Rectal smooth muscle tissue (tissue), 1 donor: ENCODE results near the gene LSM7.
"Not testable (repeated sequence)": the region's sequence is repeated elsewhere in the genome, so short reads cannot be mapped to it uniquely, and the experiment has no call there.

Experiments used
- H3K27ac ChIP-seq: one replicate; pipeline ENCODE4 v1.7.0; 2013; ENCODE audit warnings: low read depth, low read length, inconsistent platforms
- H3K27me3 ChIP-seq: one replicate; pipeline ENCODE4 v1.7.0; 2013; ENCODE audit warnings: low read length; ENCODE audit not compliant: control insufficient read depth, insufficient read depth
- H3K36me3 ChIP-seq: one replicate; pipeline ENCODE4 v1.7.0; 2013; ENCODE audit warnings: low read length; ENCODE audit not compliant: control insufficient read depth, insufficient read depth
- H3K4me1 ChIP-seq: one replicate; pipeline ENCODE4 v1.7.0; 2013; ENCODE audit warnings: low read length; ENCODE audit not compliant: control insufficient read depth, insufficient read depth
- H3K4me3 ChIP-seq: one replicate; pipeline ENCODE4 v1.7.0; 2013; ENCODE audit warnings: low read length
- H3K9ac ChIP-seq: one replicate; pipeline ENCODE4 v1.7.0; 2013; ENCODE audit warnings: low read length

The LSM7 gene

DNA sequence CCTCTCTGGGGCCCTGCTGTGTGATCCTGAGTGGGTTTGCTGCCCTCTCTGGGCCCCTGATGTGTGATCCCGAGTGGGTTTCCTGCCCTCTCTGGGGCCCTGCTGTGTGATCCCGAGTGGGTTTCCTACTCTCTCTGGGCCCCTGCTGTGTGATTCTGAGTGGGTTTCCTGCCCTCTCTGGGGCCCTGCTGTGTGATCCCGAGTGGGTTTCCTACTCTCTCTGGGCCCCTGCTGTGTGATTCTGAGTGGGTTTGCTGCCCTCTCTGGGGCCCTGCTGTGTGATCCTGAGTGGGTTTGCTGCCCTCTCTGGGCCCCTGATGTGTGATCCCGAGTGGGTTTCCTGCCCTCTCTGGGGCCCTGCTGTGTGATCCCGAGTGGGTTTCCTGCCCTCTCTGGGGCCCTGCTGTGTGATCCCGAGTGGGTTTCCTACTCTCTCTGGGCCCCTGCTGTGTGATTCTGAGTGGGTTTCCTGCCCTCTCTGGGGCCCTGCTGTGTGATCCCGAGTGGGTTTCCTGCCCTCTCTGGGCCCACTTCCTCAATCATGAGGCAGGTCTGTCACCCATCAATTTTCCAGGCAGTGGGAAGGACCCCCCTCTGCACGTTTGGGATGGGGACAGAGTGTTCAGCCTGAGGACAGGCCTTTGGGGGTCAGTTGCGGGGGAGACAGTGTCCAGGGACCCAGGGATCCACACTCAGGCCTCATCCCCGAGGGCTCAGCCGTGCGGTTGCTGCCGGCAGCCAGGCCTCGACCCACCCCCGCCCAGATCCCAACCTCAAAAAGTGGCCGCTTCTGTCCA, 46.9 kb downstream of the LSM7 start:
- H3K27ac ChIP-seq, H3K4me3 ChIP-seq, H3K9ac ChIP-seq, H3K4me1 ChIP-seq, H3K36me3 ChIP-seq, H3K27me3 ChIP-seq: not testable (repeated sequence)

DNA sequence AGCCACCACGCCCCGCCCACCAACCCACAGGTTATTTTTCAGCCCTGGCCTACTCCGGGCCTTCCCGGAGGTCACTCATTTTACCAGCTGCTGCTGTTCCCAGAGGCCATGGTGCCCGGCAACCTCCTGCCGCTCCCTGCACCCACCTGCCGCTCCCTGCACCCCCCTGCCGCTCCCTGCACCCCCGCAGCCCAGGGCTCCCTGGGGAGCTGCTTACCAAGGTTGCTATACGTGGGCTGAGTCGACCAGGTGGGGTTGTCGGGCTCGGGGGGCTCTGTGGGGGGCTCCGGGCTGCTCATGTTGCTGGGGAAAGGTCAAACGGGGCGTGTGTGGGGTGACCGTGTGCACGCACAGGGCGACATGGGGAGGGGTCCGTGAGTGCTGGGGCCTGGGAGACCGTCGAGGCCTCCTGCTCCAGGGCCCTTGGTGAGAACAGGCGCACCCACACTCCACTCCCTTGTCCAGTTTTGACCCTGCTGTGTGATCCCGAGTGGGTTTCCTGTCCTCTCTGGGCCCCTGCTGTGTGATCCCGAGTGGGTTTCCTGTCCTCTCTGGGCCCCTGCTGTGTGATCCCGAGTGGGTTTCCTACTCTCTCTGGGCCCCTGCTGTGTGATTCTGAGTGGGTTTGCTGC, 47.6 kb downstream of the LSM7 start:
- no peak overlapping the region for H3K4me3 ChIP-seq
- no peaks in the 10 kb centered on the region for H3K36me3 ChIP-seq
- H3K9ac ChIP-seq = no peak overlapping the region
- H3K27ac ChIP-seq = no peak overlapping the region
- no peaks in the 10 kb centered on the region for H3K27me3 ChIP-seq
- H3K4me1 ChIP-seq = no peaks in the 10 kb centered on the region

DNA sequence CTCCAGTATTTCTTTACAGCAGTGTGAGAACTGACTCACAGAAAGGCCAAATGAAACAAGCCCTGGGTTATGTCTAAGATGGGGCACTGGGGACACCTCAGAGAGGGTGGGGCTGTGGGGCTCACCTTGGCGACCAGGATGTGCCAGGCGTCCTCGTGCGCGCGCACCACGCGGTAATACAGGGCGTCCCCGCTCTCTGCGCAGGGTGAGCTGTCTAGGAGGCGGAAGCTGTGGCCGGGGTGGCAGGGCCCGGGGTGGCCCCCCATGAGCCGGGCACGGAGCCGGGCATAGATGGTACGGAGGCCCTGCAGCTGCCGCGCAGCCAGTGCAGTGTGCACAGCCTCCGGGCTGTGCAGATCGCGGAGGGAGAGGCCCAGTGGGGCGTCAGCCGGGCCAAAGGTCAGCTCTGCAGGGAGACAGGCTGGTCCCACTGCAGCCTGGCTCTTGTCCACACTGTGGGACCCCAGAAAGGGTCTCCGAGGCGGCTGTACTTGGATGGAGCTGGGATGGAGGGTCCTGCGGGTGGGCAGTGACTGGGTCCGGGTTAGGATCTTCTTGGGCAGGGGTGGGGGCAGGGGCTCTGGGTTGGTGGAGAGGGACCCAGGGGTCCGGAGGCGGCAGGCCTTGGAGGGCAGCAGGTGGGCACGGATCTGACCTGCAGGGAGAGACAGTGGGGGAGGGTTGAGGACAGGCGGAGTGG, 49.8 kb downstream of the LSM7 start:
- Histone ChIP-seq H3K9ac (no peak overlapping the region), H3K4me3 (no peak overlapping the region), H3K4me1 (peaks cover 6% of the 10 kb centered on the region), H3K27ac (no peak overlapping the region), H3K36me3 (no peaks in the 10 kb centered on the region), H3K27me3 (no peaks in the 10 kb centered on the region)

DNA sequence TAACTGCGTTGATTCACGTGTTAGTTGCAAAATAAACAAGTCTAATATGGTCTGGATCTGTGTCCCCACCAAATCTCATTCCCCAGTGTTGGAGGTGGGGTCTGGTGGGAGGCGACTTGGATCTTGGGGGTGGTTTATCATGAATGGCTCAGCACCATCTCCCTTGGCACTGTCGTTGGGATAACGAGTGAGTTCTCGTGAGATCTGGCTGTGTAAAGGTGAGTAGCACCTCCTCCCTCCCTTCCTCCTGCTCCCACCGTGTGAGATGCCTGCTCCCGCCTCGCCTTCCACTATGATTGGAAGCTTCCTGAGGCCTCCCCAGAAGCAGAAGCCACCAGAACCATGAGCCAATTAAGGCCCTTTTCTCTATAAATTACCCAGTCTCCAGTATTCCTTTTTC, 51.2 kb downstream of the LSM7 start:
- Histone ChIP-seq H3K36me3 (peaks cover 5% of the 10 kb centered on the region), H3K4me1 (peaks cover 12% of the 10 kb centered on the region), H3K27ac (no peak overlapping the region), H3K27me3 (no peaks in the 10 kb centered on the region), H3K9ac (no peak overlapping the region), H3K4me3 (no peak overlapping the region)

DNA sequence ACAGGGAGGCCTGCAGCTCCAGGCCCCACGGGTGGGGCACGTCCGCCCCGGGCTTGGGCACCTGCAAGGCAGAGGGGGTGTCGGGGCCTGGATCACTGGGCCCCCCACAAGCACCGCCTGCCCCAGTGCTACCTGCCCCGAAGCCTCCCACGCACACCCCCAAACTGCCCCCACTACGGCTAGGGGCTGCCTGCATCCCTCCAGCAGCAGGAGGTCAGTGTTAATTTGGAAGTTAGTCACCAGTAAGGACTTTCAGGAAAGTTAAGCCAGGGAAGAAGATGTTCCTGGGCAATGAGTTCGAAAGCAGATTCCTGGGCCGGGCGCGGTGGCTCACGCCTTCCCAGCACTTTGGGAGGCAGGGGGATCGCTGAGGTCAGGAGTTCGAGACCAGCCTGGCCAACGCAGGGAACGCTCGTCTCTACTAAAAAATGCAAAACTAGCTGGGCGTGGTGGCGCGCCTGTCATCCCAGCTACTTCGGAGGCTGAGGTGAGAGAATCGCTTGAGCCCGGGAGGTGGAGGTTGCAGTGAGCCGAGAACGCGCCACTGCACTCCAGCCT, 51.9 kb downstream of the LSM7 start:
- peaks cover 8% of the 10 kb centered on the region for H3K36me3 ChIP-seq
- H3K27me3 ChIP-seq = no peaks in the 10 kb centered on the region
- H3K4me1 ChIP-seq = peaks cover 17% of the 10 kb centered on the region
- H3K4me3 ChIP-seq = no peak overlapping the region
- no peak overlapping the region for H3K9ac ChIP-seq
- H3K27ac ChIP-seq = no peak overlapping the region

DNA sequence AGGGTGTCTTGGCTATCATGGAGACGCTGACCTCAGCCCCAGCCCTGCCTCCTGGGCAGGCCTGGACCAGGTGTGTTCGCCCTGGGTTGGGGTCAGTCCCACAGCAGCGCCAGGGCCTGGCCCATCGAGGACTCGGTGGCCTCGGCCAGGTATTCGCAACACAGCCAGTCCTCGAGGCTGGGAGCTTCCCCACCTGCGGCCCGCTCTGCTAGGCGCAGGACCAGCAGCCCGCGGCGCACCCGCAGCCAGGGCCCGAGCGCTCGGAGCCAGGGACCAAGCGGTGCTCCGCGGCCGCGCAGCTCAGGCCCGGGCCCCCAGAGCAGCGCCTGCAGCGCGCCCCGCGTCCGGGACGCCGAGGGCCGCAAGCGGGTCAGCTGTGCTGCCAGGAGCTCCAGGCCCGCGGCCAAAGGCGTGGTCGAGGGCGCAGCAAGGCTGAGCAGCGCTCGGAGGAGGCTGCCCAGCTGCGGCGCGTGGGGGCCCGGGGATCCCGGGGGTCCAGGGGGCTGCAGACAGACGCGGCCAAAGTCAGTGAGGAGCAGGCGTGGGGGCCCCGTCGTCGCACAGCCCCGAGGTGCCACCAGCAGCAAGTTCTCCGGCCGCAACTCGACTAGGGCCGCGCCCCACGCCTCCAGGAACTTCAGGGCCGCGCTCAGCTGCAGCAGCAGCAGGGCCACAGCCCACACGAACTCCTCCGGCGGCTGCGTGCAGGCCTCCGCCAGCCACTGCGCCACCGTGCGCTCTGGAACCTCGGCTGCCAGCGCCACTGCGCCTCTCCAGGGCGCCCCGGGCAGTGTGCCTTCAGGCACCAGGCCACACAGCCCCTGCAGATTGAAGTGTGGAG, 52.6 kb downstream of the LSM7 start:
- Histone ChIP-seq H3K27ac (no peak overlapping the region), H3K4me1 (peaks cover 18% of the 10 kb centered on the region), H3K9ac (no peak overlapping the region), H3K36me3 (peaks cover 8% of the 10 kb centered on the region), H3K27me3 (no peaks in the 10 kb centered on the region), H3K4me3 (peak overlapping the region; percentile 19)

DNA sequence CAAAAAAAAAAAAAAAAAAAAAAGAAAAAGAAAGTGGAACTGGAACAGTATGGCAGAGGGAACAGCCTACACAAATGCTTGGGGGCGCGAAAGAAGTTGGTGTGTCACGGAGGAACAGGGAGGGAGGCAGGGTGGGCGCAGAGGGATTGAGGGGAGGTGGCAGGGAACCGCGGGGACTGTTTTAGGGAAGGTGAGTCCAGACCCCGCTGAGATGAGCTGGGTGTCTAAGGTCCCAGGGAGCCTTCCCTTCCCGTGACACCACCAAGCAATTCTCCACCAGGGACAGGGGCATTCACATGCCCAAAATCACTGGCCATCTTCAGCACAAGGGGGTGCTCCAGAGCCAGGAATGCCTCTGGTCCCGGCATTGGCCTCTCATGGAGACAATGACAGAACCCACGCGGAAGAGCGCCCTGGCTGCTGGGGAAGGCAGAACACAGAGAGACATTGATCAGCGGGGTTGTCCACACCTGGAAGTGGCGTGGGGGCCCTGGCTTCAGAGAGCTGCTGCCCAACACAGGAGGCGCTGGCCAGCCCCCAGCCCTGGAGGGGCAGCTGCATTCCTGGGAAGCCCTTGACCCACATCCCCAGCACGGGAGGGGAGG, 53.4 kb downstream of the LSM7 start:
- H3K27me3 ChIP-seq = no peaks in the 10 kb centered on the region
- H3K9ac ChIP-seq = no peak overlapping the region
- H3K27ac ChIP-seq = no peak overlapping the region
- peaks cover 8% of the 10 kb centered on the region for H3K36me3 ChIP-seq
- H3K4me3 ChIP-seq = peak overlapping the region; percentile 19
- H3K4me1 ChIP-seq = peaks cover 18% of the 10 kb centered on the region

DNA sequence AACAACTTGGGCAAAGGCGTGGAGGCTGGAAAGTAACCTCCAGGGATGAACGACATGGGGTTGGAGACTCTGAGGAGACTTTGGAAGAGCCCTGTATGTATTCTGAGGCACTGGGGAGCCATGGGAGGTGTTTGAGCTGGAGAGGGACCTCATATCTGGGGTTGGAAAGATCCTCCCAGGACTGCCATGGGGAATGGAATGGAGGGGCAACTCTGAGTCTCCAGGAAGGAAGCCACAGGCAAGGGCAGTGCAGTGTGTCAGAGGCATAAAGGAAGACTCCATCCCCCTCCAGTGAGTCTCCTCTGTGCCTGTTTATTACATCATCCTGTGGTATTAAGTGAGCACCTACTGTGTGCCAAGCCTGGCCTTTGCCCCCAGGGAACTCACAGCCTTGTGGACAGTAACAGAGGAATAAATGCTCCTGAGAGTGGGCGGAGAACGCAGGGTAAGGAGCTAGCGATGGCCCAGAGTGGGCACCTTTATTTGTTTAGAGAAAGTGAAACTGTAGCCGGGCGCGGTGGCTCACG, 54.1 kb downstream of the LSM7 start:
- H3K36me3 ChIP-seq = peaks cover 10% of the 10 kb centered on the region
- no peak overlapping the region for H3K9ac ChIP-seq
- H3K27me3 ChIP-seq = no peaks in the 10 kb centered on the region
- H3K4me3 ChIP-seq = peak overlapping the region; percentile 2
- H3K27ac ChIP-seq = peak overlapping the region; percentile 41
- peaks cover 18% of the 10 kb centered on the region for H3K4me1 ChIP-seq

DNA sequence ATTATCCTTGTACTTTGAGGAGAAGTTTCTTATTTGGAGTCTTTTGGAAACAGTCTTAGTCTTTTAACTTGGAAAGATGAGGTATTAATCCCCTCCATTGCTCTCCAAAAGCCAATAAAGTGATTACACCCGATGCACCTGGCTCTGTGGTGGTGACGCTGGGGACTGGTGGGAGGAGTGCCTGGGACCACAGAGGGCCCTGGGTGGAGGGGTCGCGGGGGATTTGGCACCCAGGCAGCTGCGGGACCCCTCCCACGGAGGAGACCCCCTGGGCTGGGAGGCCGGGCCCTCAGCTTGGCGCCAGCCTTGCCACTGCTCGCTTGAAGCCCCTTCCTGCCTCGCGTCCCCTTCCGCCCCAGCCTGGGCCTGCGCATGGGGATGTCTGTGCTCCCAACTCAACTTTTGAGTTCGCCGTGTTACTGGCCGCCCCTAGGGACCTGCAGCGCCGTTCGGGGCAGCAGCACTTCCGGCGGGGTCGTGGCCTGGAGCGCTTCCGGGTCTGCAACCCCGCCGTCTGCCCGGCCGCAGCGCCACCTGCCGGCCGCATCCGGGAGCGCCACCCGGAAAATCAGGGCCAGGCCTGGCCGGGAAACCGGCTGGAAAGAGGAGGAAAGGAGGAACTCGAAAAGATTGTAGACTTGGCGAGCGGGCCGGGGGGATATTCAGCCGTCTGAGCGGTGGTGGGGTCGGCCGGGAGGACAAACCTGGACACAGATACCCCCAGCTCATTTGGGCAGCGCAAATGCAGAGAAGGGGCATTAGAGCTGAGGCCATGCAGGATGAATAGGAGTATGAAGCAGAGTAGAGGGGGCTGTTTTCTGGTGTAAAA, 54.8 kb downstream of the LSM7 start:
- H3K36me3 ChIP-seq = peaks cover 10% of the 10 kb centered on the region
- no peaks in the 10 kb centered on the region for H3K27me3 ChIP-seq
- peaks cover 18% of the 10 kb centered on the region for H3K4me1 ChIP-seq
- peak overlapping the region; percentile 68 for H3K27ac ChIP-seq
- no peak overlapping the region for H3K9ac ChIP-seq
- peak overlapping the region; percentile 49 for H3K4me3 ChIP-seq
